WERI-Rb-1 (cell line): ENCODE results near the gene ITM2B.
"Not testable (repeated sequence)": the region's sequence is repeated elsewhere in the genome, so short reads cannot be mapped to it uniquely, and the experiment has no call there.

Experiments used
- DNase-seq: peaks from one replicate; pipeline ENCODE4 v3.0.0-alpha.2; 2020
- H3K27ac ChIP-seq: fragments of 250-450 bp; sonication (Bioruptor Pico); 2 replicates; pipeline ENCODE4 v1.5.1; 2020; ENCODE audit warnings: mild to moderate bottlenecking, moderate library complexity
- H3K27me3 ChIP-seq: fragments of 250-450 bp; sonication (Bioruptor Pico); 2 replicates; pipeline ENCODE4 v1.5.1; 2021; ENCODE audit warnings: mild to moderate bottlenecking, low read depth, moderate library complexity; ENCODE audit not compliant: insufficient read depth, severe bottlenecking
- H3K36me3 ChIP-seq: fragments of 250-450 bp; sonication (Bioruptor Pico); 2 replicates; pipeline ENCODE4 v1.5.1; 2020; ENCODE audit warnings: mild to moderate bottlenecking, moderate library complexity
- H3K4me3 ChIP-seq: 2 replicates; pipeline ENCODE4 v1.5.1; 2011; ENCODE audit warnings: low read depth, mild to moderate bottlenecking, control low read depth, low read length
- H3K9me3 ChIP-seq: fragments of 250-450 bp; sonication (Bioruptor Pico); 2 replicates; pipeline ENCODE4 v1.5.1; 2021; ENCODE audit warnings: mild to moderate bottlenecking, moderate library complexity; ENCODE audit not compliant: severe bottlenecking
- TF ChIP-seq, protein P1 (sequence below): IDR thresholded peaks from 2 replicates; pipeline ENCODE4 v1.5.1; 2011; ENCODE audit warnings: low read depth, mild to moderate bottlenecking, control low read depth, inconsistent platforms, low read length

ITM2B gene

DNA sequence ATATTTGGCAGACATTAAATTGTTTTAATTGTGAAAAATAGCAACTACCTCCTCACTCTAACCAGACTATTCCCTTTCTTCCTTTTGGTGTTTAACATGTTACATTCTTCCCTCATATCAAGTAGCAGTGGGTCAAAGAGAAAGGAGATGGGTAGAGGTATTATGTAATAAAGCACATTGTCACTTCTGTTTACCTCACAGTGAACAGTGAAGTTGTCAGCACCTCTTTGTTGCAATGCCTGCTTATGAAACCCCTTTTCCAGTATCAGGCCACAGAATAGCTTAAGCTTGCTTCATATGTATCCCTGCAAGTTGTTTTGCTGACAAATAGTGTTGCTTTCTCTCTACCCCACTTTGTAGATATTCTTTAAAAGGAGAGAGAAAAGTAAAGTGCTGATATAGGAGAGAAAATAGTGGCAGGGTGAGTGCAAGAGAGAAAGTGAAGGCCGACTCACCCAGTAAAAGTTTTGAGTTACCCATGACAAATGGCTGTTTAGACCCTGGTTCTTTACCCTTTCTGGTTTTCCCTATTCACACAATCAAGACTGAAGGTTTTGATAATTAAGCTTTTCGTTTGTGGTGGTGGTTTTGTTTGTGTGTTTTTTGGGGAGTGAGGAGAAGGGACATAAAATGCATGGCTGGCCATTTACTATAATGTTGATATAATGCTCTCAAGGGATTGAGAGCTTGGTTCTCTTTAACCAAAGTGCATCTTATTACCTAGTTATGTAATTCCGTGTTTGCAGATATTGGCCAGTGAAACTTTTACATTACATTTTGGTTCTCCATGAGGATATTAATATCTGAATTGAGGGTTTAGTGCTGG is 3.7 kb downstream of the ITM2B start:
- Histone ChIP-seq H3K27me3 (no peaks in the 10 kb centered on the region), H3K27ac (no peak overlapping the region), H3K9me3 (no peaks in the 10 kb centered on the region), H3K4me3 (no peak overlapping the region), H3K36me3 (no peaks in the 10 kb centered on the region)
- no peak for DNase-seq
- TF ChIP-seq, protein P1, sequence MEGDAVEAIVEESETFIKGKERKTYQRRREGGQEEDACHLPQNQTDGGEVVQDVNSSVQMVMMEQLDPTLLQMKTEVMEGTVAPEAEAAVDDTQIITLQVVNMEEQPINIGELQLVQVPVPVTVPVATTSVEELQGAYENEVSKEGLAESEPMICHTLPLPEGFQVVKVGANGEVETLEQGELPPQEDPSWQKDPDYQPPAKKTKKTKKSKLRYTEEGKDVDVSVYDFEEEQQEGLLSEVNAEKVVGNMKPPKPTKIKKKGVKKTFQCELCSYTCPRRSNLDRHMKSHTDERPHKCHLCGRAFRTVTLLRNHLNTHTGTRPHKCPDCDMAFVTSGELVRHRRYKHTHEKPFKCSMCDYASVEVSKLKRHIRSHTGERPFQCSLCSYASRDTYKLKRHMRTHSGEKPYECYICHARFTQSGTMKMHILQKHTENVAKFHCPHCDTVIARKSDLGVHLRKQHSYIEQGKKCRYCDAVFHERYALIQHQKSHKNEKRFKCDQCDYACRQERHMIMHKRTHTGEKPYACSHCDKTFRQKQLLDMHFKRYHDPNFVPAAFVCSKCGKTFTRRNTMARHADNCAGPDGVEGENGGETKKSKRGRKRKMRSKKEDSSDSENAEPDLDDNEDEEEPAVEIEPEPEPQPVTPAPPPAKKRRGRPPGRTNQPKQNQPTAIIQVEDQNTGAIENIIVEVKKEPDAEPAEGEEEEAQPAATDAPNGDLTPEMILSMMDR: no peak

DNA sequence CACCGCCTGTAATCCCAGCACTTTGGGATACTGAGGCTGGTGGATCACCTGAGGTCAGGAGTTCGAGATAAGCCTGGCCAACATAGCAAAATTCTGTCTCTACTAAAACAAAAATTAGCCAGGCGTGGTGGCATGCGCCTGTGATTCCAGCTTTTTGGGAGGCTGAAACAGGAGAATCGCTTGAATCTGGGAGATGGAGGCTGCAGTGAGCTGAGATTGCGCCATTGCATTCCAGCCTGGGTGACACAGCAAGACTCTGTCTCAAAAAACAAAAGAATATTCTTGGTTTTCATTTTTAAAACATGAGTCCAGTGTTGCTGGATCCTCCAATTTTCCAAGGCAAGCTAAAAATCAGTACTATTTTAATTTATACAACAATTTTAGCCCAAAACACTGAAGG is 6.4 kb downstream of the ITM2B start:
- not testable (repeated sequence) for DNase-seq, H3K9me3 ChIP-seq, H3K27me3 ChIP-seq, H3K4me3 ChIP-seq, H3K36me3 ChIP-seq, H3K27ac ChIP-seq

DNA sequence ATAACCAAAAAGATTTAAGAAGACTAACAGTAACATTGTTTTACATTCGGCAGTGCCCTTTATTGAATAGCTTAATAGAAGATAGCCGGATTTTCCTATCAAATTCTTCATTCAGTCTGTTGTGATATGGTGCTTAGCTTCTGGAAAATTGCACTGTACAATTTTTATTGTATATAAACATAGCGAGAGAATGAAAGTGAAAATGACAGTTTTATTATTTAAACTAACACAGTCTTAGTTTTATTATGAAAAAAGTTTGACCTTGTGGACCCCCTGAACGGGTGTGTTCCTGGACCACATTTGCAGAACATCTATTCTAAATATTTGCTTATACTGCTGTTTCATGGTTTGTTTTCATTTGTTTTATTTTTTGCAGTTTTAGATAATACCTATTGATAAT is 8.6 kb downstream of the ITM2B start:
- Histone ChIP-seq H3K27me3 (no peaks in the 10 kb centered on the region), H3K36me3 (no peaks in the 10 kb centered on the region), H3K9me3 (no peaks in the 10 kb centered on the region), H3K4me3 (no peak overlapping the region), H3K27ac (no peak overlapping the region)
- TF ChIP-seq, protein P1: no peak
- no peak for DNase-seq

DNA sequence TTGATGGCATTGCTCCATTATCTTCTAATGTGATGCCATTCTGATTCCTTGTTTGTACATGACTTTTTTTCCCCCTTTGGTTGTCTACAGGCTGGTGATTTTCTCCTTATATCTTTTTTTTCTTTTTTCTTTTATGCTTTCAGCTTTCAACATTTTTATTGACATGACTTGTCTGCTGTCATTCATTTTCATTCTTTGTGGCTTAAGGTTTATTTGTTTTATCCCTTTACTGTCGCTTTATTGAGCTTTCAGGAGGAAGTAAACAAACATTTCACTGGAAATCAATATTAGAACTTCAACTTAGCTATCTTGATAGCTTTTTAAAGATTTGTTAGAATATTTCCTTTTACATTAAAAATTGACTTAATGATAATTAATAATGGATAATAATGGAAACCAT is 9.7 kb downstream of the ITM2B start:
- TF ChIP-seq, protein P1: no peak
- H3K36me3 ChIP-seq: no peaks in the 10 kb centered on the region

DNA sequence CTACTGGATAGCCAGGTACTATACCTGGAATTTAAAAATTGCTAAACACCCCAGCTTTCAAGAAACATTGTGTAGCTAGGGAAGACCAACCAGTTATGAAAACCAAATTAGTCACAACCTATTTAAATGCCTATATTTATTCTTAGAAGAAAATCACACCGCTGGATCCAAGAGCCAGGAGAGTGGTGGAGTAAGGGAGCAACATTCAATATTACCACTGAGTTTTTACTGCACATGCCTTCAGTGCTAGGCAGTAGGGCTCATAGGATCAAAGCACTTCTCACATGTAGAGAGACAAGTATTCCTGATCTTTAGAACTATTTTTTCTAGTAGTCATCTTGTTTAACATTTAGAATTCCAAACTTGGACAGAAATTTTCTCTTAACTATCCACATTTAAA is 11.2 kb downstream of the ITM2B start:
- no peak for DNase-seq
- TF ChIP-seq, protein P1: no peak
- Histone ChIP-seq H3K9me3 (no peaks in the 10 kb centered on the region), H3K27me3 (no peaks in the 10 kb centered on the region), H3K27ac (no peak overlapping the region), H3K36me3 (no peaks in the 10 kb centered on the region), H3K4me3 (no peak overlapping the region)

More for the DNA sequence above, 9.7 kb downstream of the ITM2B start:
- H3K9me3 ChIP-seq: no peaks in the 10 kb centered on the region
- H3K27me3 ChIP-seq: no peaks in the 10 kb centered on the region
- no peak overlapping the region for H3K27ac ChIP-seq
- no peak for DNase-seq
- no peak overlapping the region for H3K4me3 ChIP-seq

DNA sequence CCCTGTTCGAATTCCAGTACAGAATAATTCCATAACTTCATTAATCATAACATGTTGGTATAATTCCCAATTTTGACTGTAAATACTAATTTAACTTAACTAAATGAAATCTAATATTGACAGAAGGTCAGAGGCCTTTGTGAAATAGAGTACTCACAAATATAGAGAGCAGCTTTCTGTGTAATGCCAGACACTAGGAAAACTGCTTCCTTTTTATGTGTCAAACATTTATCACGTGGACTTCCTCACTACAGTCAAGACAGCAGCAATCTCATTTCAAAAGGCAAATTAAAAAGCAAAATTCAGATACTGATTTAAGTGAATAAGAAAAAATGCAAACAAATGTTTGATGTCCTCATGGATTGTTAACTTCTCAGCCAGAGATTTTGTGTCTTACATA is 13.1 kb downstream of the ITM2B start:
- no peak for DNase-seq
- TF ChIP-seq, protein P1: no peak
- no peak overlapping the region for H3K4me3 ChIP-seq
- no peaks in the 10 kb centered on the region for H3K36me3 ChIP-seq
- no peak overlapping the region for H3K27ac ChIP-seq
- H3K9me3 ChIP-seq: no peaks in the 10 kb centered on the region
- no peaks in the 10 kb centered on the region for H3K27me3 ChIP-seq
